Fibroblast of villous mesenchyme (primary cell): ENCODE measurements around the gene METTL22. TPM values are rescaled to one million over a fixed set of nuclear protein-coding genes. Genes with fewer than 3 reads are reported as not detected.

ENCODE experiments used
- DNase-seq: peaks from one replicate; pipeline ENCODE4 v3.0.0-alpha.2; 2010; ENCODE audit warnings: low read depth
- H3K4me3 ChIP-seq: 2 replicates; pipeline ENCODE4 v1.5.1; 2011; ENCODE audit warnings: low read depth, mild to moderate bottlenecking, low read length
- total RNA-seq: library from RNA; depleted of rRNA; stranded (reverse); fragments of >200 nt; gene quantifications from 2 replicates; pipeline ENCODE4 v1.2.3, GENCODE V29; 2012
- TF ChIP-seq, protein P1 (sequence below): IDR thresholded peaks from 2 replicates; pipeline ENCODE4 v1.5.1; 2012; ENCODE audit warnings: low read depth, mild to moderate bottlenecking, low read length; ENCODE audit not compliant: insufficient read depth

METTL22 gene
- total RNA-seq, 1 donor: 22.5 TPM

- no peak for DNase-seq
- no peak overlapping the region for H3K4me3 ChIP-seq
- TF ChIP-seq, protein P1, sequence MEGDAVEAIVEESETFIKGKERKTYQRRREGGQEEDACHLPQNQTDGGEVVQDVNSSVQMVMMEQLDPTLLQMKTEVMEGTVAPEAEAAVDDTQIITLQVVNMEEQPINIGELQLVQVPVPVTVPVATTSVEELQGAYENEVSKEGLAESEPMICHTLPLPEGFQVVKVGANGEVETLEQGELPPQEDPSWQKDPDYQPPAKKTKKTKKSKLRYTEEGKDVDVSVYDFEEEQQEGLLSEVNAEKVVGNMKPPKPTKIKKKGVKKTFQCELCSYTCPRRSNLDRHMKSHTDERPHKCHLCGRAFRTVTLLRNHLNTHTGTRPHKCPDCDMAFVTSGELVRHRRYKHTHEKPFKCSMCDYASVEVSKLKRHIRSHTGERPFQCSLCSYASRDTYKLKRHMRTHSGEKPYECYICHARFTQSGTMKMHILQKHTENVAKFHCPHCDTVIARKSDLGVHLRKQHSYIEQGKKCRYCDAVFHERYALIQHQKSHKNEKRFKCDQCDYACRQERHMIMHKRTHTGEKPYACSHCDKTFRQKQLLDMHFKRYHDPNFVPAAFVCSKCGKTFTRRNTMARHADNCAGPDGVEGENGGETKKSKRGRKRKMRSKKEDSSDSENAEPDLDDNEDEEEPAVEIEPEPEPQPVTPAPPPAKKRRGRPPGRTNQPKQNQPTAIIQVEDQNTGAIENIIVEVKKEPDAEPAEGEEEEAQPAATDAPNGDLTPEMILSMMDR: no peak
Measured at GRCh38 chr16:8591451-8591850, 30.0 kb upstream of the METTL22 start.

- TF ChIP-seq, protein P1: no peak
- no peak for DNase-seq
- no peak overlapping the region for H3K4me3 ChIP-seq
Measured at GRCh38 chr16:8594149-8594666, 27.3 kb upstream of the METTL22 start.

- TF ChIP-seq, protein P1: no peak
- no peak overlapping the region for H3K4me3 ChIP-seq
- no peak for DNase-seq
Measured at GRCh38 chr16:8595783-8596182, 25.7 kb upstream of the METTL22 start.

DNA sequence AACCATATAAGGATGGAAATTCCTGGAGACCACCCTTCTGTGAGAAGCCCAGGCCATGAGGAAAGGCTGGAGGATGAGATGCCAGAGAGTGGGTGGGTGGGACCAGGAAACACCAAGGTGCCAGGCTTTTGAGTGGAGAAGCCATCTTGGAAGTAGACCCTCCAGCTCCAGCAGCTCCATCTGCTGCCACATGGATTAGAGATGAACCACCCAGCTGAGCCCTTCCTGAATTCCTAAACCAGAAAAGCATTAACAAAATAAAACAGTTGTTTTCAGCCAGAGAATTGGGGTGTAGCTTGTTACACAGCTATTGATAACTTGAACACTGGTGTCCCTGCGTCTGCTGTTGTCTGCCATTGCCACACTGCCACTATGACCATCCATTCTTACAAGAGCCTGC is 24.9 kb upstream of the METTL22 start:
- TF ChIP-seq, protein P1: no peak
- H3K4me3 ChIP-seq: no peak overlapping the region
- DNase-seq: no peak

GRCh38 chr16:8600144-8600775 is 21.2 kb upstream of the METTL22 start:
- peak; percentile 10 for DNase-seq
- TF ChIP-seq, protein P1: no peak
- H3K4me3 ChIP-seq: no peak overlapping the region

- no peak for DNase-seq
- H3K4me3 ChIP-seq: no peak overlapping the region
- TF ChIP-seq, protein P1: no peak
Measured at GRCh38 chr16:8605554-8605953, 15.9 kb upstream of the METTL22 start.

DNA sequence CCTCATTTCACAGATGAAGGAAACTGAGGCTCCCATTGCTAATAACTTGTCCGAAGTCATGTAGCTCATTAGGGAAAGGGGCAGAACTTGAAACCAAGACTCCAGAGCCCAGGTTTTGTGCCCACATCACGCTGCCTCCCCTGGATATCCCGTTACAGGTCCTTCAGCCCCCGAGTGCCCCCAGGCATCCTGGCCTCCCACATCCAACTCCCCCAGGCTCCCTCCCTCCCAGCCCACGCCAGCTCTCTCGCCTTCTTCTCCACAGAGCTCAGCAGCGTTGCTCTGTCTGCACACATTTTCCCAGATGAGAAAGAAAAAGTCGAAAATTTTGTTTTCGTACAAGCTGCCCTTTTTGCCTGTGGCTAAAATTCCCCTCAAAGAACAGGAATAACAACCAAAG is 14.3 kb upstream of the METTL22 start:
- TF ChIP-seq, protein P1: no peak
- DNase-seq: no peak
- H3K4me3 ChIP-seq: no peak overlapping the region
